DOHH2 (cell line): ENCODE measurements around the gene BIVM.

ENCODE experiments used
- H3F3A ChIP-seq: fragments of 200-600 bp; sonication (generic), shearing (Covaris generic); 2 replicates; pipeline ENCODE4 v1.6.0; 2016; ENCODE audit warnings: antibody characterized with exemption, mild to moderate bottlenecking; ENCODE audit not compliant: control insufficient read depth, insufficient read depth
- H3K27ac ChIP-seq: fragments of 200-600 bp; sonication (generic); 2 replicates; pipeline ENCODE4 v1.5.1; 2014; ENCODE audit warnings: low read depth, mild to moderate bottlenecking, low read length, moderate library complexity
- H3K27me3 ChIP-seq: fragments of 200-600 bp; sonication (generic); 2 replicates; pipeline ENCODE4 v1.6.1; 2014; ENCODE audit warnings: mild to moderate bottlenecking, low read length, mixed read lengths; ENCODE audit not compliant: control insufficient read depth
- H3K36me3 ChIP-seq: fragments of 200-600 bp; sonication (generic); 2 replicates; pipeline ENCODE4 v1.6.1; 2014; ENCODE audit warnings: mild to moderate bottlenecking, low read length, moderate library complexity, mixed read lengths; ENCODE audit not compliant: control insufficient read depth
- H3K4me1 ChIP-seq: fragments of 200-600 bp; sonication (generic); 2 replicates; pipeline ENCODE4 v1.6.1; 2014; ENCODE audit warnings: mild to moderate bottlenecking, low read length, mixed read lengths; ENCODE audit not compliant: control insufficient read depth
- H3K4me2 ChIP-seq: fragments of 200-600 bp; sonication (generic); 2 replicates; pipeline ENCODE4 v1.6.0; 2014; ENCODE audit warnings: mild to moderate bottlenecking, low read length, moderate library complexity
- H3K4me3 ChIP-seq: fragments of 200-600 bp; sonication (generic); 2 replicates; pipeline ENCODE4 v1.5.1; 2014; ENCODE audit warnings: mild to moderate bottlenecking, low read length, mixed read lengths
- H3K79me2 ChIP-seq: fragments of 200-600 bp; sonication (generic); 2 replicates; pipeline ENCODE4 v1.6.1; 2014; ENCODE audit warnings: mild to moderate bottlenecking, low read length, mixed read lengths; ENCODE audit not compliant: control insufficient read depth
- H3K9me2 ChIP-seq: fragments of 200-600 bp; sonication (generic); replicated peaks from 2 replicates; pipeline ENCODE4 v1.6.1; 2014; ENCODE audit warnings: mild to moderate bottlenecking, low read length, mixed read lengths; ENCODE audit not compliant: control insufficient read depth
- H3K9me3 ChIP-seq: fragments of 200-600 bp; sonication (generic); 2 replicates; pipeline ENCODE4 v1.6.1; 2014; ENCODE audit warnings: antibody characterized with exemption, low read length, mixed read lengths; ENCODE audit not compliant: control insufficient read depth, insufficient read depth
- H4K20me1 ChIP-seq: fragments of 200-600 bp; sonication (generic); 2 replicates; pipeline ENCODE4 v1.6.0; 2014; ENCODE audit warnings: low read depth, mild to moderate bottlenecking, antibody characterized with exemption, low read length, moderate library complexity; ENCODE audit not compliant: control insufficient read depth, insufficient read depth
- EZH2phosphoT487 ChIP-seq: fragments of 200-600 bp; sonication (generic); IDR thresholded peaks from 2 replicates; pipeline ENCODE4 v1.6.1; 2017; ENCODE audit warnings: borderline replicate concordance, mild to moderate bottlenecking, antibody characterized with exemption, low read length, moderate library complexity, mixed read lengths
- TF ChIP-seq, protein P1 (sequence below): fragments of 200-600 bp; sonication (generic); IDR thresholded peaks from one replicate; pipeline ENCODE4 v1.5.1; 2014; ENCODE audit warnings: antibody characterized with exemption, mild to moderate bottlenecking, low read depth, low read length; ENCODE audit not compliant: poor library complexity, severe bottlenecking

Gene BIVM

DNA sequence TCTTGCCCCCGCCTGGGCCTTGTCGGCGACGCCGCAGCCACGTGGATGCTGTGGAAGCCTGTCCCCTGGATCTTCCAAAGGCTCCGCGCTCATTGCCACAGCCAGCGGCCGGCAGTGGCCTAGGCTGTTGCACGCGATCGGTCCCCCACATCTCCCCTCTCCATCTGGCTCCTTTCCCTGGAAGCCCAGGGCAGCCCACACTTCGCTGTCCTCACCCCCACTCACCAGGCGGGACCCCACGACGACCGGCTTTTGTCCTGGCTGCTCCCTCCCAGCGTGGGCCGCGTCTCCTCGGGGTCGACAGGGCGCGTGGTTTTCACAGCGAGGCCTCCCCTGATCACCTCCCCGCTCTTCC, 24.7 kb upstream of the BIVM start:
- H3K4me2 ChIP-seq, result peak overlapping the region; percentile 91
- H3K27ac ChIP-seq, result no peak overlapping the region
- H4K20me1 ChIP-seq, result no peaks in the 10 kb centered on the region
- peaks cover 24% of the 10 kb centered on the region for H3K79me2 ChIP-seq
- peaks cover 4% of the 10 kb centered on the region; the same call in 1 of the 2 replicates for H3K36me3 ChIP-seq
- no peak for TF ChIP-seq EZH2phosphoT487
- TF ChIP-seq, protein P1, sequence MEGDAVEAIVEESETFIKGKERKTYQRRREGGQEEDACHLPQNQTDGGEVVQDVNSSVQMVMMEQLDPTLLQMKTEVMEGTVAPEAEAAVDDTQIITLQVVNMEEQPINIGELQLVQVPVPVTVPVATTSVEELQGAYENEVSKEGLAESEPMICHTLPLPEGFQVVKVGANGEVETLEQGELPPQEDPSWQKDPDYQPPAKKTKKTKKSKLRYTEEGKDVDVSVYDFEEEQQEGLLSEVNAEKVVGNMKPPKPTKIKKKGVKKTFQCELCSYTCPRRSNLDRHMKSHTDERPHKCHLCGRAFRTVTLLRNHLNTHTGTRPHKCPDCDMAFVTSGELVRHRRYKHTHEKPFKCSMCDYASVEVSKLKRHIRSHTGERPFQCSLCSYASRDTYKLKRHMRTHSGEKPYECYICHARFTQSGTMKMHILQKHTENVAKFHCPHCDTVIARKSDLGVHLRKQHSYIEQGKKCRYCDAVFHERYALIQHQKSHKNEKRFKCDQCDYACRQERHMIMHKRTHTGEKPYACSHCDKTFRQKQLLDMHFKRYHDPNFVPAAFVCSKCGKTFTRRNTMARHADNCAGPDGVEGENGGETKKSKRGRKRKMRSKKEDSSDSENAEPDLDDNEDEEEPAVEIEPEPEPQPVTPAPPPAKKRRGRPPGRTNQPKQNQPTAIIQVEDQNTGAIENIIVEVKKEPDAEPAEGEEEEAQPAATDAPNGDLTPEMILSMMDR, result no peak
- H3K9me2 ChIP-seq, result no peaks in the 10 kb centered on the region
- no peaks in the 10 kb centered on the region for H3F3A ChIP-seq
- no peaks in the 10 kb centered on the region for H3K27me3 ChIP-seq
- H3K4me1 ChIP-seq, result peaks cover 37% of the 10 kb centered on the region
- H3K9me3 ChIP-seq, result peaks cover 7% of the 10 kb centered on the region; the same call in 1 of the 2 replicates
- peak overlapping the region; percentile 78 for H3K4me3 ChIP-seq

DNA sequence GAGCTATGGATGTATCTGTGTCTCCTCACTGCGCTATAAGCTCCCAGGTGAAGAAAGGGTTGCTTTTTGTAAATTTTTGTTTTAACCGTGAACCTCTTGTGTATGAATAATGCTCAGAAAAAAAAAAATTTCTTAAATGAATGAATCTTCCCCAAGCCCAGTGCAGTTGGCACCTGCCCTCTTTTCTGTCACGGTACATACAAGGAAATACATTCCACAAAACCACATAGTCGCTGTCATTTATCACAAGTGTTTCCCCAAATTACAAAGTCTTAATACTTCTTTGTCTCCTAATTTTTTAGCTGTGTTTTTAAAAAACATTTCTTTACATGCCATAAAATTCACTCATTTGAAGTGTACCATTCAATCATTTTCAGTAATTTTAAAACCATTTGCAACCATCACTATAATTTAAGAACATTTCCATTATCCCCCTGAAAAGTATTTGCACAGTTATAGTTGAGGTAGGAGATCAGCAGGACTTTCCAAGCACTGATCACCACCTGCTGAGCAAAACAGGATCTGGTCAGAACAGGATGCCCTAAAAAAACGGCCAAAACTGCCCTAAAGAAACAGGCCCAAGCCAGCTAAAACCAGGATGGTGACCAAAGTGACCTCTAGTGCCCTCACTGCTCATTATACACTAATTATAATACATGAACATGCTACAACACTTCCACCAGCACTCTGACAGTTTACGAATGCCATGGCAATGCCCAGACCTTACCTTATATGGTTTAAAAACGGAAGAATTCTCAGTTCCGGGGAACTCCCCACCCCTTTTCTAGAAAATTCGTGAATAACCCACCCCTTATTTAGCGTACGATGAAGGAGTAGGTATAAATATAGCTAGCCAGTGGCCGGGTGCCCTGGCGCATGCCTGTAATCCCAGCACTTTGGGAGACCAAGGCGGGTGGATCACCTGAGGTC, 24.1 kb upstream of the BIVM start:
- H3K27me3 ChIP-seq, result no peaks in the 10 kb centered on the region
- H3K4me3 ChIP-seq, result no peak overlapping the region
- no peak overlapping the region for H3K27ac ChIP-seq
- H3K36me3 ChIP-seq, result peaks cover 4% of the 10 kb centered on the region; the same call in 1 of the 2 replicates
- peaks cover 7% of the 10 kb centered on the region; the same call in 1 of the 2 replicates for H3K9me3 ChIP-seq
- H4K20me1 ChIP-seq, result no peaks in the 10 kb centered on the region
- peaks cover 24% of the 10 kb centered on the region for H3K79me2 ChIP-seq
- H3F3A ChIP-seq, result no peaks in the 10 kb centered on the region
- TF ChIP-seq, protein P1, result no peak
- TF ChIP-seq EZH2phosphoT487, result no peak
- H3K9me2 ChIP-seq, result no peaks in the 10 kb centered on the region
- no peak overlapping the region for H3K4me2 ChIP-seq
- peaks cover 37% of the 10 kb centered on the region for H3K4me1 ChIP-seq

DNA sequence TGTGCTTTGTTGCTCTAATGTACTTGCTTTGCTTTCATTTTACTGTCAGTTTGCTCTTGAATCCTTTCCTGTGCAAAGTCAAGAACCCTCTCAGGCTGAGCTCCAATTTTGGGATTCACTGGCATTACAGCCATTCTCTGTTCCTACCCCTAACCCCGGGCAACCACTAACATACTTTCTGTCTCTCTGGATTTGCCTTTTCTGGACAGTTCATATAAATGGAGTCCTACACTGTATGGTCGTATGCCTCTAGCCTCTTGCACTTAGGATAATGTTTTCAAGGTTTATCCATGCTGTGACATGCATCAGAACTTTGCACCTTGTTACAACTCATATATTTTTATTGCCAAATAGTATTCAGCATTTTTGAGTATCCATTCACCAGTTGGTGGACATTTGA, 22.6 kb upstream of the BIVM start:
- no peak overlapping the region for H3K27ac ChIP-seq

More for the DNA sequence above, 22.6 kb upstream of the BIVM start:
- Histone ChIP-seq H3K9me3 (peaks cover 7% of the 10 kb centered on the region; the same call in 1 of the 2 replicates), H3K4me3 (no peak overlapping the region), H3K79me2 (peaks cover 20% of the 10 kb centered on the region), H3K9me2 (no peaks in the 10 kb centered on the region), H3K4me2 (no peak overlapping the region), H3K36me3 (peaks cover 4% of the 10 kb centered on the region; the same call in 1 of the 2 replicates), H3K4me1 (peaks cover 24% of the 10 kb centered on the region), H3F3A (no peaks in the 10 kb centered on the region), H3K27me3 (no peaks in the 10 kb centered on the region), H4K20me1 (no peaks in the 10 kb centered on the region)
- TF ChIP-seq, protein P1, result no peak
- no peak for TF ChIP-seq EZH2phosphoT487
